Measurements from ENCODE around the gene KCNK17.
"Not testable (repeated sequence)": the region's sequence is repeated elsewhere in the genome, so short reads cannot be mapped to it uniquely, and the experiment has no call there.

KCNK17 gene

GRCh38 chr6:39301606-39302005 is 12.6 kb downstream of the KCNK17 start:
- DNase-seq = no peak

GRCh38 chr6:39300739-39301138 is 13.5 kb downstream of the KCNK17 start:
- DNase-seq = no peak

- DNase-seq = no peak
Measured at GRCh38 chr6:39298061-39298460, 16.2 kb downstream of the KCNK17 start.

GRCh38 chr6:39296745-39297640 is 17.2 kb downstream of the KCNK17 start:
- no peak for DNase-seq

GRCh38 chr6:39295611-39296011 is 18.6 kb downstream of the KCNK17 start:
- no peak for DNase-seq

GRCh38 chr6:39294899-39295298 is 19.3 kb downstream of the KCNK17 start:
- DNase-seq = no peak

GRCh38 chr6:39294133-39294532 is 20.1 kb downstream of the KCNK17 start:
- no peak for DNase-seq

- no peak for DNase-seq
Measured at GRCh38 chr6:39292637-39293036, 21.6 kb downstream of the KCNK17 start.

GRCh38 chr6:39289490-39289889 is 24.7 kb downstream of the KCNK17 start:
- no peak for DNase-seq

GRCh38 chr6:39287601-39288000 is 26.6 kb downstream of the KCNK17 start:
- DNase-seq = no peak

- not testable (repeated sequence) for DNase-seq
Measured at GRCh38 chr6:39286596-39286995, 27.6 kb downstream of the KCNK17 start.

- no peak for DNase-seq
Measured at GRCh38 chr6:39282774-39283173, 31.4 kb downstream of the KCNK17 start.

- DNase-seq = no peak
Measured at GRCh38 chr6:39281312-39281980, 32.8 kb downstream of the KCNK17 start.

GRCh38 chr6:39280247-39280731 is 33.9 kb downstream of the KCNK17 start:
- no peak for DNase-seq

GRCh38 chr6:39279539-39279938 is 34.7 kb downstream of the KCNK17 start:
- DNase-seq = no peak

GRCh38 chr6:39276379-39276995 is 37.7 kb downstream of the KCNK17 start:
- DNase-seq = no peak

- DNase-seq = no peak
Measured at GRCh38 chr6:39274903-39275302, 39.3 kb downstream of the KCNK17 start.

GRCh38 chr6:39274471-39274870 is 39.7 kb downstream of the KCNK17 start:
- DNase-seq = no peak

GRCh38 chr6:39273406-39273821 is 40.8 kb downstream of the KCNK17 start:
- no peak for DNase-seq

GRCh38 chr6:39269961-39270360 is 44.3 kb downstream of the KCNK17 start:
- DNase-seq = no peak

- no peak for DNase-seq
Measured at GRCh38 chr6:39268721-39269120, 45.5 kb downstream of the KCNK17 start.

- DNase-seq = no peak
Measured at GRCh38 chr6:39268171-39268570, 46.0 kb downstream of the KCNK17 start.

- no peak for DNase-seq
Measured at GRCh38 chr6:39266782-39267355, 47.4 kb downstream of the KCNK17 start.

Data from NCI-H69 (cell line).